Middle frontal gyrus (tissue), 1 donor: ENCODE measurements around the gene CENPB.

ENCODE experiments used
- DNase-seq: peaks from one replicate; pipeline ENCODE4 v3.0.0-alpha.2; 2015; ENCODE audit warnings: low spot score; ENCODE audit errors: extremely low spot score

The CENPB gene

GRCh38 chr20:3767427-3768341 lies 18.9 kb downstream of the CENPB start, which contains the start of gene ADISSP:
Gene ADISSP (minus strand): TSS chr20:3767753. CDS start chr20:3760100, 7,653 bp downstream.
- peak; percentile 96 for DNase-seq

DNA sequence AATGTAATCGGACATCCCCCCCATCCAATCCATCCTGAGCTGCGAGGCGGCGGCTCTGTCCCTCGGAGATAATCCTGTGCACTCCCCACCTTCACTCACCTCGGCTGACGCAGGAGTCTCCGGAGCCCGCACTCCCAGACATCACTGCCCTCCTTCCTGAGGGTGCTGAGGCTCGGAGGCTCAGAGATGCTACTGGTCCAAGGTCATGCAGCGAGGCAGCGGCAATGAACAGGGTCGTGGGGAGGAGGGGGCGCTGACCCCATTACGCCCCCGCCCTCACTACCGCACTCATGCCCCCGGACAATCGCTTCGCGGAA lies 19.5 kb downstream of the CENPB start:
- DNase-seq, result no peak

DNA sequence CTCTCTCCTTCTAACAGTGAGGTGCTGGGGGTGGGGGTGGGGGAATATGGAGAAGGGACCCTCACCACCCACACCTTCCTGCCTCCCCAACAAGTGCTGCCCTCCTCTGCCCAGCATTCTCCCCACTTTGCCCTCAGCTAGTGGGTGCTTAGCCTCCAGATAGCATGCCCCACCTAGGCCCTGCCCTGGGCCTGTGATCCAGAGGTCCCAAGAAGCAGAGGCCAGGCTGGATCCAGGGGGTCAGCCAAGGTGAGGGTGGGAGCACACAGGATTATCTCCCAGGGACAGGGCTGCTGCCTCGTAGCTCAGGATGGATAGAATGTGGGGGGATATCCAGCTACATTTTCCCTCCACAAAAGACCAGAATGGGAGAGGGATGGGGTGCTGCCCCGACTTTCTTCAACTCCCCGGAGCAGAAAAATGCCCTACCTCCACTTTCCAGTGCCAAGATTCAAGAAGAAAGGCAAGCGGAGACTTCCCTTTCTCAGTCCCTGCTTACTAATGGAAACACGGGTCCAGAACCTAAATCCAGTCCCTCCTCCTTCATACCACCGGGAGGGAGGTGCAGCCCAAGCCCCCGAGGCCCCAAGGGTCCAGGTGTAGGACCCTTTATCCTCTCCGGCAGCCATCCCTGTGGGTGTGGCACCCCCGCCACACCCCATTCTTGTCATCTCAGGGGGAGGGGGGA lies 20.0 kb downstream of the CENPB start:
- no peak for DNase-seq

DNA sequence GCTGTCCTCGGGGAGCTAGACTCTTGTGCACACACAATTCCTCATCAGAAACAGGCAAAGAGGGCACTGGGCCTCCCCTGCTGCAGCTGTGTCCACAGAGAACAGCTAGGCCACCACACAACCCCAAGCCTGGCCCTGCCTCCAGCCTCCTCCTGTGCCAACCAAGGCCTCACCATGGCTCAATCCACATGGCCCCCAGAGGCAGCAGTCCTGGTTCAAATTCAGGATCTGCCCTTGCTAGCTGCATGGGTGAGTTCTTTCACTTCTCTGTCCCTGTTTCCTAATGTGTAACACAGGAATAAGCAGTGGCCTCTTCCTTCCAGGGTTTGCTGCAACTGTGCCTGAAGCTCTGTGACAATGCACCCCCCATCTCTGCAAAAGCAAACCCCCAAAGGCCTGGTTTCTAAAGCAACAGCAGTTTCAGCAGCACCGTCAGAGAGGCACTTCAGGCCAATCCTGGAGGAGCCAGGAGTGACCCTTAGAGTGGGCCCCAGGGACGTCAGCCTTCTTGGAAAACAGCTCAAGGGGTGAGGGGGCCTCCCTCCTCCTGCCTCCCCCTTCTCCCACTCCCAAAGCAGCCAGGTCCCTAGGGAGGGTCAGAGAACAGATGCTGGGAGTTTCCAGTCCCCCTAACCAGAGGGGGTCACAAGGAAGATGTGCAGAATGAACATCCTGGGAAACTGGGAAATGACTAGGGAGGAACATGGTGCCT lies 21.2 kb downstream of the CENPB start:
- DNase-seq, result no peak

DNA sequence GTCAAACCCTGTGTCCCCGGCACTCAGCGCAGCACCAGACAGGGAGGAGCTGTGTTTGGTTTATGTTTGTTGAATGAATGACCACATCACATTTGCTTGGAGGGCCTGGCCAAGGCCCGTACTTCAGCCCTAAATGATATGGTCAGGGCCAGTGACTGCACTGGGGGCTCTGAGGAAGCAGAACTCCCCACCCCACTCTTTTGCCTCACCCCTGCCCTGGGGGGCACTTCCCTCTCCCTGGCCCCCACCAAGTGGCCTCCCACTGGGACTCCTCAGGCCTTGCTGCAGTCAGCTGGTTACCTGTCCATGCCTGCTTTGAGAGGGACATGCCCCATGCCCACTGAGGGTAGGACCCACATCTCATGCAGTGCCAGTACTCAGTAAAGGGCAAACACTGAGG lies 21.9 kb downstream of the CENPB start:
- DNase-seq, result no peak

- DNase-seq, result no peak
Measured at GRCh38 chr20:3763671-3764601, 22.6 kb downstream of the CENPB start.

GRCh38 chr20:3760655-3761348 lies 25.7 kb downstream of the CENPB start:
- no peak for DNase-seq

DNA sequence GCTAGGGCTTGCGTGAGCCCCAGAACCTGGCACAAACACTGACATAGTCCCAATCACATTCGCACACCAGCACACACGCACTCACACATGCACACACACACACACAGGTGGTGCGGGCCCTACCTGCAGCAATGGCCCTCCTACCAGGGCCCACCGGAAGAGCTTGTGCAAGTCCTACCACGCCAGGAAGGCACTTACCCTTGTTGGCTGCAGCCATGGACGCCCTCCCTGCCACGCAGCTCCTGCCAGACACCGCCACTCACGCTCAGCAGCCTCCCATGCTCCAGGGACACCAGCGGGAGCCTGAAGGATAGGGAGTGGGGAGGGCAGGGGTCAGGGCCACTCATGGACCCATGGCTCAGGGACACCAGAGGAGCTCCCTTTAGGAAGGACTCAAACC lies 26.7 kb downstream of the CENPB start:
- no peak for DNase-seq

DNA sequence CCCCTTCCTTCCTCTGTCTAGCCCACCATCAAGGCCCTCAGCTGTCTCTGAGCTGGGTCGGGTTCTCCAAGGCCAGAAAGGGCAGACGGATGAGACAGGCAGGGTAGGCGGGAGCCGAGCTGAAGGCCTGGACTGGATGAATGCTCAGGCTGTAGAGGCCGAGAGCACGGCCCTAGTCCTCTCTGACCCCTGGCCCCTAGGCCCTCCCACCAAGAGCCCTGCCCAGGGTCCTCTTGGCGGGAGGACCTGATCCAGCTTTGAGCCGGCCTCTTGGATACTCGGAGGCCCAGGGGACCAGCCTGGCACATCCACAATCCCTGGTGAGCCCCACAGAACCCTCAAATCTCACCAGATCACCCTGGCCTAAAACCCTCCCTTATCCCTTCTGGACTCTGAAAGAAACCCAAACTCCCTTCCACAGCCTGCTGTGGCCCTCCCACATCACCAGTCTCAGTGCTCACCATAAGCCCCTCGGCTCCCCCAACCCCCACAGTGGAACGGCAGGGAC lies 27.2 kb downstream of the CENPB start:
- DNase-seq, result no peak

DNA sequence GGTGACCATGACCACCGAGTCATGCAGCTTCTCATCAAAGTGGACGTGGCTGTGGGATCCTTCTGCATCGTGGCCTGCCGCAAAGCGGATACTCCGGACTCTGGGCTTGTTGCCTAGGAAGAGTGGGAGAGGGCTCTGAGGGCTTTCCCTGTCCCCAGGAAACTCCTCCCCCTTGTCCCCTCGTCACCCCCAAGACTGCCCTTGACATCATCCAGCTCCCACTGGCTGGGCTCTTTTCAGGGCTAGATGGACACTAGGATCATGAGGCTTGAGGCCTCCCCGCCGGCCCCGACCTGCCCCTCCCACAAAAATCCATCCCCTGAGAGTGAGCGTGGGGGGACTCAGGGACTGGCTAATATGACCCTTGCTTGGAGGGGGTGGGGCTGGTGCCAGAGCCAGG lies 28.0 kb downstream of the CENPB start:
- DNase-seq, result no peak

- no peak for DNase-seq
Measured at GRCh38 chr20:3757268-3757667, 29.3 kb downstream of the CENPB start.

GRCh38 chr20:3755814-3756480 lies 30.6 kb downstream of the CENPB start:
- DNase-seq, result no peak

DNA sequence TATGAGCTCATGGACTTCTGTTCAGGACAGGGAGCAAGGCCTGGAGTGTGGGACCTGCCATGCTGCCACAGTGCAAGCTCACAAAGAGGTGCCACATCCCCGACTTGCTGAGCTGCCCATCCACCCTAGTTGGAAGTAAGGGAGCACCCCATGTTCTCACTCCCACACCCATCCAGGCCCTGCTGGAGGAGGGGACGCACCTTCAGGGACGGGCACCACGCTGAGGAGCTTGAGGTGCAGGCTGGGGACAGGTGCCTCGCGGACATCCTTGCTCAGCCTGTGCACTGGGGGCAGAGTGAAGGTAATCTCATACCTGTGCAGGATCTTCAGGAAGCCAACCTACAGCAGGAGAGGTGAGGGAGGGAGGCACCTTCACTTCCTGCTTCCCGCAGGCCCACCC lies 31.3 kb downstream of the CENPB start:
- DNase-seq, result no peak

DNA sequence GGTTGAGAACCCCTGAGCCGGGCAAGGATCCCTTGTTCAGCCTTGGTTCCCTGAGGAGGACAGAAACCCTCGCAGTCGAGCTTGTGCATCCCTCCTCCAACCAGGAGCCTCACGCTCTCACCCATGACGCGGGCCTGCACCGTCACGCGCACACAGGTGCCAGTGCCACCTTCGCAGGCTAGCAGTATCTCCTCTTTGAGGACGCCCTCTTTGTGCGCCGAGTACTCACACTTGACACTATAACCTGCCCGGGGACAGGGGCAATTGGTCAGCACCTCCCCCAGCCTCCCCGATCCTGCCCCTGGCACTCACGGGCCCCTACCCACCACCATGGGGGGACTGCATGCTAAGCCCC lies 32.3 kb downstream of the CENPB start:
- DNase-seq, result no peak

DNA sequence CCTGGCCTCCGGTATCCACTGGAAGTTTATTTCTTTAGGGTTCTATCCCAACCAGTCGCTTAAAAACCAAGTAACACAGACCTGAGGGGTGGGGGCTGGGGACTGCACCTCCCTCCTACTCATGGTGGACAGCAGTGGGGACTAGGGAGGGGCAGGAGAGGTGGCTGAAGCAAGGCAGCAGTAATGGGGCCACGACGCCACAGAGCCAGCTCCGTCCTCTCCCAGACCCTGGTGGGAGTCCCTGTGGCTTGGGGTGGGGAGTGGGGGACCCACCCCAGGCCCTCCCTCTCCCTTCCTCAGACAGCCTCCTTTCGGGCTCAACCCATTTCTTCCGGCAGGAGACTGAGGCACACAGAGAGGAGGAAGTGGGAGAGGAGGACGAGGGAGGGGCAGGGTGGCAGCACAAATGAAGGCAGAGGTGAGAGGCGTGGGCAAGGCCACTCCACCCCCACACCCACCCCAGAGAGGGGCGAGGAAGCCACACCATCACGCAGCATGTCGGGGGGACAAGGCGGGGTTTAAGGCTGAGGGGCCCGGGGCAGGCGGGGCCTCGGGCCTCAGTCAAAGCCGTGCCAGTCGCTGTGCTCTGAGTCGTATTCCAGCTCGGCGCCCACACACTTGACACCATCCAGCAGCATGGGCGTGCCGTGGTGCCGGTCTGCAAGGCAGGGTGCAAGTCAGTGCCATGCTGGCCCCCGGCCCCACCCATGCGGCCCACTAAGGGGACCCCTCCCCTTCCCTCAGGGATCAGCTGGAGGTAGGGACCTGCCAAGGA lies 32.9 kb downstream of the CENPB start:
- DNase-seq, result no peak

DNA sequence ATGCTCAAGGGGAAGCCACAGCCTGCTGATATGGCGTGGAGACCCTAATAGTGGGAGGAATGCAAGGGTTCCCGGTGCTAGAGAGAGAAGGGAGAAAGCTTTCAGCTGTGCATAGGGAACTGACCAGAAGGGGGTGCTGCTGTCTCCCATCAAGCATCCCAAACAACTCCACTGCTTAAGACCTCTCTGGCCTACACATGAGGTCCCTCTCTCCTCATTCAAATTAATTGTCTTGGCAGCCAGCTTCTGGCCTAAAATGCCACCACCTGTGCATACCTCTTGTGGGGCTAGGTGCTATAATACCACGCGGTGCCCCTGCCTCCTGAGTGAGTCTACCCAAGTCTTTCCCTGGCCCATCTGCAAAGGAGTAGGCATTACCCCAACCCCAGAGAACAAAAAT lies 33.4 kb downstream of the CENPB start:
- no peak for DNase-seq

DNA sequence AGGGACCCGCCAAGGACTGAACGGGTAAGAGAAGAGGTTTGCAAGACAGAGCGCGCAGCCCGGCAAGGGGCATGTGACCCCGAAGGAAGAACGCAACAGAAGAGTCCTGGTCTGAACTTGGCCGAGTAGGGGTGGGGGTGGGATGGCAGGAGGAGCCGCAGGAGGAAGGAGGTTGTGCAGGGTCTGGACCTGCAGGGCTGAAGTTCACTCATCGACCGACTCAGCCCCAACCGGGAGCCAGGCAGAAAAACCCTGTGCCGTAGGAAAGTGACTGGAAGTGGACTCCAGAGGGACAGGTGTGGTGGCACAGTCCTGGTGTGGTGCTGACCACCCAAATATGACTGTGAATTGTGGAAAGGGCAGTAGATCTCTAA lies 34.2 kb downstream of the CENPB start:
- DNase-seq, result no peak

- no peak for DNase-seq
Measured at GRCh38 chr20:3751675-3752385, 34.7 kb downstream of the CENPB start.

GRCh38 chr20:3751305-3751674 lies 35.2 kb downstream of the CENPB start:
- no peak for DNase-seq
